CD4-positive, alpha-beta T cell treated with Interleukin-21 for 1 hour (primary cell): ENCODE data around the gene PTPRN2.
"Not testable (repeated sequence)": the region's sequence is repeated elsewhere in the genome, so short reads cannot be mapped to it uniquely, and the experiment has no call there.

ENCODE experiments used
- DNase-seq: peaks from one replicate; pipeline ENCODE4 v3.0.0-alpha.2; 2020

The PTPRN2 gene

DNA sequence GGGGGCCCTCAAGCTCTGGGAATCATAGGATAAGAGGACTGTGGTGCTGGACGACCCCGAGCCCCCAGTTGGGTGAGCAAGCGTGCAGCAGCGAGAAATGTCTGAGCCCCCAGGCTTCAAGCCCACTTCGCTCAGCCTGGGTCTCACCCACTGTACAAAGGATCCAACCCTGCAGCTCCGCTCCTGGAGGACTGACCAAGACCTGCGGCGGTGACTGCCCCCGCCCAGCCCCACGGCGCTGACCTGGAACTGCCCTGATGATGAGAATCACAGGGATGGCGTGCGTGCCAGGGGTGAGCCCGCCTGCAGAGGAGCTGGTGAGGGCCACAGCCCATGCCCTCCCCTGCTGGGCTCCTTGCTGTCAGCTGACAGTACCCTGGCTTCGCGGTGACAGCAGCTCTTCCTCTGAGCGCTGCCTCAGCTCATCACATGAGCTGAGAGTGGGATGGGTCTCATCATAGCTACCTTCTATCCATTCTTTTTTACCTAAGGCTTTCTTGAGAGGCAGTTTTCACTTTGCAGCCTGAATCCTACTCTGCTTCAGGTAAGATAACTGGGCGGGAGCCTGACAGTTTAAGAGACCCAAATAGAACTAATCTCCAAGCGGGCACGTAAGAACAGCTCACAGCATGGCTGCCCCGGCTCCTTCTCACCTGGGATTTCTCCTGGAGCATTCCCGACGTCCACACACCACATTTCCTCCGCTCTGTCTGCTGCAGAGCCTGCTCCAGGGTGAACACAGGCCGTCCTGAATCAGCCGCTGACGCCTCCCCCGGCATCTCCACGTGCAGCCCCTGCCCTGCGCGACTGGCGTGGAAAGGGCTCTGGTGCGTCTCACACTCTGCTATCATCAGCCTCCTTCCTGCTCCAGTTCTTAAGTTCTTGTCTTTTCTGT is 329.9 kb downstream of the PTPRN2 start:
- no peak for DNase-seq

DNA sequence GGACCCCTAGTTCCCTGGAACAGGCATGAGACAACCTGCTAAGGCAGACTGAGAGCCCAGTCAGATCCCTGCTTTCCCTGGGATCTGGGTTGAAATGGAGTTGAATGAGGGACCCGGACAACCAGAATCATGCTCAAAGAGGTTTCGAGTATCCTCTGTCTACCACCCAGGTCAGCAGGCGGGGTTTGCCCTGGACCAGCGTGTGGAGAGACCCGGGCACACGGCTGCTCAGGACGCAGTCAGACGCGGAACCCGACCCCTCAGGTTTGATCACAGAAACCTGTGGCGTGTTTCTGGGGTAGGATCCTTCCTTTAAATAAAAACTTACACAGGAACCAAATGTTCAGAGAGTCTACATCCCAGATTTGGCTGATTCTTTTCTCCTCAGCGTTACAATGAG is 330.6 kb downstream of the PTPRN2 start:
- DNase-seq, result no peak

DNA sequence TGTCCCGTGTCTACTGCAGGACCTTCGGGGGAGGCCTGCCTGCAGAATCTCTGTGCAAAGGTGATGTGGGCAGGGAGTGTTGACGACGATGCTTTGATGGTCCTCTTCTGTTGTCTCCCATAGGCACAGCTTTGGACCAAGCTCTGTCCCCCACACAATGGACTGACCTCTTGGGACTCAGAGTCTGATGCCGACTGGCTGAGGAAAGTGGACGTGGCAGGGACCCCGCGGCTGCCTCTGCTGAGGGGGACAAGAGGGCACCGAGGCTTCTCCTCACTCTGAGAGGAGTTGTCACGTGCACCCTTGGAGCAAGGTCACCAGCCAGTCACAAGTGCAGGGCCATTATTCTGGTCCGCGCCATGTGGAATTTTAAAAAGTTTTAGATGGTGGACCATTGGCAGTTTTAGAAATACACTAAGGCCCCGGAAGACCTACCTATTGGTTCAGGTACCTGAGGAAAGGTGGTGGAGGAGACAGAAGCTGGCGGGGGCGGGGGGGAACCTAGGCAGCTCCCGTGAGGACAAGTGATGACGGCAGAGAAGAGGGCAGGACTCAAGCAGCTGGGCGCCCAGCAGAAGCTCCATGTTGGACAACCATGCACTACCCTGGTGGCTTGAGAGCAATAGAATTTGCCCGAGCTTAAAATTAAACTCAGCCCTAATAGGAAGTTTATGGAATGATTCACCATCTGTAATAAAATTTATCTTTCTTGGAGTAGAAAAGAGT is 331.4 kb downstream of the PTPRN2 start:
- no peak for DNase-seq

DNA sequence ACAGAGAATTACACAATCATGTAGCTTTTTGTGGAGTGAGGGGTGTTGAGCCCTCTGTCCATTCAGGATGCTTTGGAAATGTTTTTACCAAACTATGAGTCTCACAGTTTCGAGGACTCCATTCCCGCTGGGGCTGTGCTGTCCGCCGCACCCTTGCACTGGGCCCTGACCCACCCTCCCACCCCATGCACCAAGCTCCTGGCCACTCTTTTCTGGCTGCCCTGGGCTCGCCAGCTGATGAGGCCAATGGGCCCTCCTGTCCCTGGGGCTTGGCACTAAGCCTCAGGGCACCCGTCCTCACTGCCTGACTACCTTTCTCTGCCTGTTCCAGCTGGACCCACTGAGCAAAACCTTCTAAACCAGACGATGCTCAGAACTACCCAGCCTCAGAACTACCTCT is 332.1 kb downstream of the PTPRN2 start:
- DNase-seq, result no peak

DNA sequence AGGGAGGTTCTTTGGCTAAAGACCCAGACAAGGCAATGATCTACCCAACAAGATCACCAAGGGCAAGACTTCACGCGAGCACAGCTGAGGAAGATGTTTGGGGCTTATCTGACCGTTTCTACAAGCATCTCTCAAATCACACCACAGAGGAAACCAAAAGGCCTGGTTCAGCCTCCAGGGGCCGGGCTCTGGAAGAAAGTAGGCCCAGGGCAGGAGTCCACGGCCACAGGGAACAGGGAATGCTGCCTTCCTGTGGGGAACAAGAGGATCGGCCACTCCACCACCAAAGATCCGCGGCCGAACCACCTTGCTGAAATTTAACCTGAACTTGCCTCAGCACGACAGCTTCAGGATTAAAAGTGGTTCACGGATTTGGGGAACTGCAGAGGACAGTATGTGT is 332.5 kb downstream of the PTPRN2 start:
- no peak for DNase-seq

DNA sequence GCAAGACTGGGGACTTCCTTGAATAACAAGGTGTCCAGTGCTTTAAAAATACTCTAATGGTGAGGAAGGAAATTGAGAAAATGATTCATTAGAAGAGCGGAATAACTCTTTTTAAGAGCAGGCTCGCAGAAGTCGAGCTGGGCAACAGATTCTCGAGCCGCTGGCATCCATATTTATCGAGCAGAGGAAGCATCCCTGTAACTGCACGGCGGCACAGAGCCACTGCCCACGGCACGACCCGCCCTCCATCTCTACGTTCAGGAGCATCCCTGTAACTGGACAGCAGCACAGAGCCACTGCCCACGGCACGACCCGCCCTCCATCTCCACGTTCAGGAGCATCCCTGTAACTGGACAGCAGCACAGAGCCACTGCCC is 334.0 kb downstream of the PTPRN2 start:
- not testable (repeated sequence) for DNase-seq

DNA sequence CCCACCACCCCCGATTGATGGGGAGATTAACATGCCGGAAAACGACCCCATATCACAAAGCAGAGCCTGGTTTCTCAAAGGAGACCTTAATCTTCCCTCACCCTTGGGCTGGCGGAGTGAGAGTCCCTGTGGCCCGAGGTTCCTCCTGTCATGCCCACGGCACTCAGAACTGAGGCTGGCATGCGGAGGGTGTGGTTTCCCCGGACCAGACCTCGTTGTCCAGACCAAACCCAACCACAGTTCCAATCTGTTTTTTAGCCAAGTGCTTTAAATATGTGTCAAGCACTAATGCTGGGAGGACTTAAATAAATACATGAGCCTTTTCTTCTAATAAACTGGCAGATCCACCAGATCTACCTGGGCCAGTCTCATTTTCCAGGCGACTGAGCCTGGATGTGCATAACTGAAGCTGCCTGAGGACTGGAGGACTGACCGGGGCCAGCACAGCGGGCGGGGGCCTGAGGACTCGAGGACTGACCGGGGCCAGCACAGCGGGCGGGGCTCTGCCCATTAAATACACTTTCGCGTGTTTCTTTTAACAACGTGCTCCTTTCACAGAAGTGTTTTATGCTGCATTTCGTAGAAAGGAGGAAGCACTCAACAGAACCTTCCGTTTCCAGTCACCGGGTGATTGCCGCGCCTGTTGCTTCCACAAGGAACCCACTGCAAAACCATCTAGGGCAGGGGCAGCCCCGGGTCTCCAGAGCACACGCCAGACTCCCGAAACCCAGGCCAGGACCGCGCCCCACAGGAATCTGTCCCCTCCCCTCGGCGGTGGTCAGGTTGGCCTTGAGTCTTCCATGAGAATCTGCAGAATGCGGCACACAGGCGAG is 334.6 kb downstream of the PTPRN2 start:
- no peak for DNase-seq

DNA sequence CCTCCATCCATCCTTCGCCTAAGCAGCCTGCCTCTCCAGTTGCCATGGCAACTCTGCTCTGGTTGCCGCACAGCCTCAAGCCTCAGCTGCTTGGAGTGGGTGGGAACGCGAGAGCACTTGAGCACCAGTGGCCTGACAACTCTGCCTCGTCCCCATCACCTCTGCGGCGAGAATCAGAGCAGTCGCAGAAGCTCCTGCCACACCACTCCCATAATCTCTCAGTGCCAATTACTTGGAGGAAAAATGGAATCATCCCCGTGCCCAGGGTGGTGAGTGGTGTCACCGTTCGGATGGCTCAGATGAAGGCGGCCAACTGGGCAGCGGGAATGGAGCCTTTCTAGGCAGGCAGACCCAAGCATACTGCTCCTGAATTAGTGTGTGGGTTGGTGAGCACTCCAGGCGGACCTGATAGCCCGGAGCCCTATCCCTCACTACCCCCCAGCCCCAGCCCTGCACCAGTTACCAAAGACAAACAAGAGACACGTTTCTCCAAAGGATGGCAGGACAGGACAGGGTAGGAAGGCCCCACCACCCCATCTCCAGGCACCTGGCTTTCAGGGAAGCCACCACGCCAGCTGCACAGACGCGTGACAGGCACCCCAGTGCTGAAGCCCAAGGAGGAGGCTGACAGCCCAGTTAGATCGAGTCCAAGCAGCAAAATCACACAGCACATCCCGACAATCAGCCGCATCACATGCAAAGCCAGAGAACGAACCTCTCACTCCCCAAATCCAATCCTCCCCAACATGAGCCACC is 335.4 kb downstream of the PTPRN2 start:
- DNase-seq, result no peak

DNA sequence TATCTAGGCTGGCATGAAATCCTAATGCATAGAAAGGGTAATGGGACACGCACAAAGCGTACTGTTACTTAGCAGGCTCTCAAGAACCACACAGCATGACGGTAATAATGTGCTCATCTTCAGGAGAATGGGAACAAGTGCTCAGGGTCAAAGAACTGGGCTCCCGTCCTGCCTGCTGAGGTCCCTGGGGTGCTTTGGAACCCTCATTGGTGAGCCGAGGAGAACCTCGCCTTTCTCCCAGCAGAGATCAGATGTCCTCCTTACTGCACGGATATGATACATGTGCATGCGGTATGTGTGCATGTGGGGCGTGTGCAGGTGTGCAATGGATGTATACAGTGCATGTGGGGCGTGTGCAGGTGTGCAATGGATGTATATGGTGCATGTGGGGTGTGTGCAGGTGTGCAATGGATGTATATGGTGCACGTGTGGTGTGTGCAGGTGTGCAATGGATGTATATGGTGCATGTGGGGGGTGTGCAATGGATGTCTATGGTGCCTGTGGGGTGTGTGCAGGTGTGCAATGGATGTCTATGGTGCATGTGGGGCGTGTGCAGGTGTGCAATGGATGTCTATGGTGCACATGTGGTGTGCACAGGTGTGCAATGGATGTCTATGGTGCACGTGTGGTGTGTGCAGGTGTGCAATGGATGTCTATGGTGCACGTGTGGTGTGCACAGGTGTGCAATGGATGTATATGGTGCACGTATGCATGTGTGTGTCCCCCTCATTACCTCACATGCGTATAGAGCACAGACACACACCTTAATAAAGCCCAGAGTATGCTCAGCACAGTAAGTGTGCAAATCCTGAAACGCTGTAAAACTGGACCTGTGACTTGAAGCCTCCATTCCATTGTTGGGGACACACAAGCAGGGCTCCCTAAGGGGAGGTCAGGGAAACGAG is 336.3 kb downstream of the PTPRN2 start:
- no peak for DNase-seq

DNA sequence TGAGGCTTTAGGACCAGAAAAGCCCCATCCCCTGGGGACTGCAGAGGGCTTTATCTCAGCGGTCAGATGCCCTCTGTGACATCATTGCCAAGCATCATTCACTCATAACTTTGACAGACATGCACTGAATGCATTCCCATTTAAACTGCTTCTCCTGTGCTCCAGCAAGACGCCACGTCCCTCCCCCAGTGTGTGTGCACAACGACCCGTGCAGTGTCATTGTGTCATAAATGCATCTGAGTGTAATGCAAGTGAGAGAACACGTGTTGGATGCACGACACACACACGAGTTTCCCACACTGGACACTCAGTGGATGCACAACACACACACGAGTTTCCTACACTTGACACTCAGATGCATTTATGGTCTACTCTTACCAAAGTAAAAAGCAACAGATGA is 337.9 kb downstream of the PTPRN2 start:
- no peak for DNase-seq

DNA sequence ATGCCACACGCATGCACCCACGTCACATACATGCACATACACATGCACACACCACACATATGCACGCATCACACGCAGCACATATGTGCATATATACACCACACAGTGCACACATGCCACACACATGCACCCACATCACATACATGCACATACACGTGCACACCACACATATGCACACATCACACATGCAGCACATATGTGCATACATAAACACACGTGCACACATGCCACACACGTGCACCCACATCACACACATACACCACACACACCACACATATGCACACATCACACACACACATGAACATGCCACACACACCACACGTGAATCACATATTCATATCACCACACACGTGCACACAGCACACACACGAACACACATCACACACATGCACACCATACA is 338.8 kb downstream of the PTPRN2 start:
- DNase-seq, result no peak

DNA sequence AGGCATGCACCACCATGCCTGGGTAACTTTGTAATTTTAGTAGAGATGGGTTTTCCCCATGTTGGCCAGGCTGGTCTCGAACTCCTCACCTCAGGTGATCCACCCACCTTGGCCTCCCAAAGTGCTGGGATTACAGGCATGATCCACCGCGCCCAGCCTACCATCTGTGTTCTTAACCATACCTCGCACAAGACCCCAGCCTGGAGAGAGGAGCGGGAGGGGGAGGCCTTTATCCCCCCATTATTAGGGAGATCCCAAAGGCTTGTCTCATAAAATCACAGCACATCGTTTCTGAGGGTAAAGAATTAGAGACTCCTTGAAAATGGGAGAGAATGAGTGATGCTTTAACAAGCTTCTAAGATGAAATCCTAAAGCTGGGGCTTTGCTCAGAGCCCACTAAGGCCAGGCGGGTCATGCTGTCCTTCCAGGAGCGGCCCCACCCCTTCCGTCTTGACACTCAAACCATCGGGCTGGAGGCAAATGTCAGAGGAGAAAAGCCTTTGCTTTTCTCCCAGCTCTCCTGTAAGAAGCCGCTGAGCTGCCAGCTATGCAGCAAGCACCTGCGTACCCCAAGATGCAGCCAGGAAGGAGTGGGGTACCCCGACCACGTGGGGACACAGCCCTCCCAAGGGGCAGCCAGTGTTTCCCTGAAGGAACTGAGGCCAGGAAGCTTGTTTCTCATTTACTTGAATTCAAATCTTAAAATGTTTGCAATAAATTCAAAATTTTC is 339.7 kb downstream of the PTPRN2 start:
- DNase-seq, result no peak

DNA sequence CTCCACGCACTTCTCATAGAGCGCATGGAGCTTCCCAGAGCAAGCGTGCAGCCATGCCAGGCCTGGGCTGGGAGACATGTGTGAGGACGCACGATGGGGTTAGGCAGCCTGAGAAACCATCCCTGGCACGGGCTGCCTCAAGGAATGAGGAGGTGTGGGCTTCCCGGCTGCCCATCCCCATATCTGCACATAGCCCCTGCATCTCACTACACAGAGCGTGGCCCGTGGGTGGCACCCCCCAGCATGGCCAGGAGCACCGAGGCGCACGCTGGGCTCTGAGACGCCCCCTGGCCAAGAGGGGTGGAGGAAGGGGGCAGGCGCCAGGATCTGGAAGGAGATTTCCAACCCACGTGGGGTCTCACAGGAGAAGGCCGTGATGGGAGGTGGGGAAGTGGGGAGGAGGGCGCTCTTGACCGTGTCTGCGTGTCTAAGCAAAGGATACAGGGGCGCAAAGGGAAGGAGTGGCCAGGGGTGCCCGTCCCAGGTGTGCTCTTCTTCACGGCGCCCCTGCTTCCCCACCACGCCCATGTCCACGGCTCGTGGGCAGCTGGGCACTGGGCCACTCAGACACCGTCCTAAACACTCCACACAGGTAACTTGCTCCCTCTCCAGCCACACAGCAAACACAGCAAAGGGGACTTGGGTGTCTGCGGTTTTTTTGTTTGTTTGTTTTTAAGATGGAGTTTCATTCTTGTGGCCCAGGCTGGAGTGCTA is 340.5 kb downstream of the PTPRN2 start:
- DNase-seq, result no peak

DNA sequence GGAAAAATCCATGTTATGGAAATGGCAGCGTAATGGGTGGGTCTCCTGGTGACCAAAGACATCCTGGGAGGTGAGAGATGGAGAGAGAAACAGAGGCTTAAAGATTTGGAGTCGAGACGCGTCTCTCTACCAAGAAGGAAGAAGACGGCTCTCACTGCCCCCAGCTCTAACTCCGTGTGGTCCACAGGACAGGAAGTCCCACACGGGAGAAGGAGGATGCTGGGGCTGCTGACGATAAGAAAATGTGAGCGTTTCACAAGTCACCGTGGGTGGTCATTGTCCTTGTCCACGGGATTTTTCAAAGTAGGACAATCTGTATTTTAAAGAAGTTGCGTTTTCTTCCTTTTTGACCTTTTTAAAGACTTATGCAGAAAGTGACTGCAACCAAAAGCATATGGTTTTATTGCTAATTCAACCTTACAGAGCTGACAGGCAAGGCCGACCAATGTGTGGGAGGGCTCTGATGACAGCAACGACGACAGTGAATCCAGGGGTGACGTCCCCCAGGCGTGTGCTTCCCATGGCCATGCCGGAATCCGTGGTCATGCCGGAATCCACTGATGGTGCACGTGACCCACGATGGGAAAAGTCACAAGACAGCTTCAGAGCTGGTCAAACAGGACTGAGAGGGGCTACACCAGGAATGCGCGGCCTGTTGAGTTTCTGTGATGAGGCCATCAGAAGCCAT is 341.2 kb downstream of the PTPRN2 start:
- DNase-seq, result no peak

DNA sequence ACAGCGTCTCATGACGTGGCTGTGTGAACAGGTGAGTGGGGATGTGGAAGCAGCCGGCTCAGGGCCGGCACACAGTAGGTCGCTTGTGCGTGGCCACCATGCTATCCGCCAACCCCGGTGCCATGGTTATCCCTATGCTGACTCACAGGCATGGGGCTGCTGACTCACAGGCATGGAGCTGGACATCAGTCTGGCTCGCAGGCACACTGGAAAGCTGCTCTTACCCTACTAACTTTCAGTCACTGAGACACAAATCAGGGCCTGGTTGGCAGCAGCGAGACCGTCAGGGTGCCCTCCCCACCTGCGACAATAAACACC is 341.9 kb downstream of the PTPRN2 start:
- DNase-seq, result no peak

DNA sequence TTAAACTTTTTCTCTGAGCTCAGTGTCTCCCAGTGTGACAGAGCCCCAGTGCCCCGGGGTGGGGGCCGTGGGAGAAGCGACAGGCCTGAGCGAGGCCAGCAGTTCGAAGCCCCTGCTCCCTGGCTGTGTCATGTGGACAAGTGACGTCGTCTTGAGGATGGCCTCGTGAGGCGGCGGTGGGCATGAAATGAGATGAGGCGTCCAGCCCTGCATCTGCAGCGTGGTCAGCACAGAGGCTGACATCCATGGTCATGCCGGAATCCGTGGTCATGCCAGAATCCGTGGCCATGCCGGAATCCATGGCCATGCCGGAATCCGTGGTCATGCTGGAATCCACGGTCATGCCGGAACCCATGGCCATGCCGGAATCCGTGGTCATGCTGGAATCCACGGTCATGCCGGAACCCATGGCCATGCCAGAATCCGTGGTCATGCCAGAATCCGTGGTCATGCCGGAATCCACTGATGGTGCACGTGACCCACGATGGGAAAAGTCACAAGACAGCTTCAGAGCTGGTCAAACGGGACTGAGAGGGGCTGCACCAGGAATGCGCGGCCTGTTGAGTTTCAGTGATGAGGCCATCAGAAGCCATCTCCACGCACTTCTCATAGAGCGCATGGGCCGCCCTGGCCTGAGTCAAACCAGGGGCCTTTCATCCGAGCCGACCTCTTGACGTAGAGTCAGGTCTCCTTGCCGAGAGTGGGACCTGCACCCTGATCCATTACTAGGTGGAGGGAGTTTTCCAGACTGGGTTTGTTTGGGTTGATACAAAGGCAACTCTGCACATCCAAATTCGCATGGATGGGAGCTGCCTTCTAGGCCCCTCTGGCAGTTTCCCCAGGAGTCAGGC is 342.5 kb downstream of the PTPRN2 start:
- DNase-seq, result no peak

DNA sequence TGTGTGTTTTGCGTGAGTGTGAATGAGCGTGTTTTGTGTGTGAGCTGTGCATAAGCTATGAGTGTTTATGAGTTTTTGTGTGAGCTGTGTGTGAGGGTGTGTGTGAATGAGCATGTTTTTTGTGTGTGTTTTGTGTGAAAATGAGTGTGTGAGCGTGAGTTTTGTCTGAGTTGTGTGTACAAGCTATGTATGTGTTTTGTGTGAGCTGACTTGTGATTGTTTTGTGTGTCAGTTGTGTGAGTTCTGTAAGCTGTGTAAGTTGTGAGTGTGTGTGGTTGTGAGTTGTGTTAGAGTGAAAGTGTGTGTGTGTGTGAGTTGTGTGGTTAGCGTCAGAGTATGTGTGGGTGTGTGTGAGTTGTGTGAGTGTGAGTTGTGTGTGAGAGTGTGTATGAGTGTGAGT is 343.2 kb downstream of the PTPRN2 start:
- no peak for DNase-seq

DNA sequence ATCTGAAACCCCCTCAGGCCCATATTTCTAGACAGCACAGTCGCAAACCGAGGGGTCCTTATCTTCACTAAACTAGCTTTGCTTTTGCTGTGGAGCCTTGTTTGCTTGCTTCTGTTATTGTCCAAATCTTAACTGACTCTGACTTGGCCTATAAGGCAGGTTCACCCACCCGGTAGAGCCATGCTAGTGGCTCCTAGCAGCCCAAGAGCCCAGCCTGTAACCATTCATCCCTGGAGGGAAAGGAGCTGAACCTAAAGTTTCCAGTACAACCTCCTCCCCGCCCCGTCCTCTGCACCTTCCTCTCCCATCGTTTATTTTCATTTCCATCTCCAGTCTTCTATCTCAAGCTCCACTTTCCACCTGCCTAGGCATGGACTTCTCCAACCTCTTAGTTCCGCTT is 345.7 kb downstream of the PTPRN2 start:
- no peak for DNase-seq

DNA sequence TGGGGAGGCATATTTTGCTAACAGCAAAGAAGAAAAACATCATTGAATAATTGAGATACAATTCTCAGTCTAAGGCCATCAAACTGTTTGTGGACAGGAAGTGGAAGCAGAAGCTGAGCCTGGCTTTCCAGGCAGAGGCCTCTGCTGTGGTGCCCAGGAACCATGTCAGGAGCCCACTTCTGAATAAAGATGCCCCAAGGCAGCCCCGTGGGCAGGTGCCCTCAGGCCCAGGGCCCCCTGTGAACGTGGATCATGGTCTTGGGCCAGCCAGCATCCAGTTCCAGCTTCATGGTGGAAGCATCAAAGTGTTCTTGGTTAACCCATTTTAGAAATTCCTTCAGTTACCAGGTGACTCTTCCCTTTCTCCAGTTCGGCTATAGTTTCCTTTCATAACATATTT is 346.8 kb downstream of the PTPRN2 start:
- DNase-seq, result no peak
